HG02678 (cell line): ENCODE data around the gene RPN1.
"Not testable (repeated sequence)": the region's sequence is repeated elsewhere in the genome, so short reads cannot be mapped to it uniquely, and the experiment has no call there.

Experiments
- ATAC-seq: cut with Tn5 transposase; IDR thresholded peaks from one replicate; pipeline ENCODE4 v1.9.1; 2021; ENCODE audit warnings: mild to moderate bottlenecking, moderate library complexity; ENCODE audit not compliant: unreplicated experiment

Gene RPN1

GRCh38 chr3:128650096-128651050, at the start of gene RPN1:
RPN1 (minus strand) TSS chr3:128650818; CDS start chr3:128650800, 18 bp downstream.
- ATAC-seq: peak; percentile 95

GRCh38 chr3:128698211-128699047, 47.8 kb upstream of the RPN1 start:
- ATAC-seq: no peak

GRCh38 chr3:128697341-128697740, 46.7 kb upstream of the RPN1 start:
- ATAC-seq: no peak

DNA sequence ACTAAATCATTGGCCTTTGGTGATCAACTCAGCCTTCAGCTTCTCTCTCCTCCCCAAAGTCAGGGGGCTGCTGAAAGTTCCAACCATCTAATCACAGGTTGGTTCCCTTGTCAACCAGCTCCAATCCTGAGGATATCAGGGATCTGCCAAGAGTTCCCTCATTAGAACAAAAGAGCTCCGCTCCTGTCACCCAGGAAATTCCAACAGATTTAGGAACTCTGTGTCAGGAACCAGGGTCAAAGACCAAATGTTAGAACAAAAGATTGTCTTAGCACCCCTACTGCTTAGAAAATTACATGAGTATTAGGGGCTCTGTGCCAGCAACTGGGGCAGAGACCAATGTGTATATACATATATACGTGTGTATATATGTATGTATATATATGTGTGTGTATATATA, 43.1 kb upstream of the RPN1 start:
- no peak for ATAC-seq

DNA sequence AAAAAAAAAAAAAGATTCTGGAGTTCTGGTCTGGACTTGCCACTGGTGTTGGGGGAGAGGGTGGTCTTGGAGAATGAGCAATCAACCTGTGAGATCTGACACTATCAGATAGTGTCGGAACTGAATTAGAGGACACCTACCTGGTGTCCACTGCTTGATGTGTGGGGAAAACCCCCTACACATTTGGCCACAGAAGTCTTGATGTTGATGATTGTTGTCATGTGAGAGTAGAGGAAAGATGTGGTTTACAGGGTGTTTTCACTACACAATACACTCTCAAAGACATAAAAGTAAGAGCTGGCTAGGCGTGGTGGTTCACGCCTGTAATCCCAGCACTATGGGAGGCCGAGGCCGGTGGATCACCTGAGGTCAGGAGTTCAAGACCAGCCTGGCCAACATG, 38.4 kb upstream of the RPN1 start:
- no peak for ATAC-seq

GRCh38 chr3:128686465-128686864, 35.8 kb upstream of the RPN1 start:
- no peak for ATAC-seq

GRCh38 chr3:128684986-128685726, 34.5 kb upstream of the RPN1 start:
- ATAC-seq: no peak

- no peak for ATAC-seq
Observed at GRCh38 chr3:128683957-128684356, 33.3 kb upstream of the RPN1 start.

DNA sequence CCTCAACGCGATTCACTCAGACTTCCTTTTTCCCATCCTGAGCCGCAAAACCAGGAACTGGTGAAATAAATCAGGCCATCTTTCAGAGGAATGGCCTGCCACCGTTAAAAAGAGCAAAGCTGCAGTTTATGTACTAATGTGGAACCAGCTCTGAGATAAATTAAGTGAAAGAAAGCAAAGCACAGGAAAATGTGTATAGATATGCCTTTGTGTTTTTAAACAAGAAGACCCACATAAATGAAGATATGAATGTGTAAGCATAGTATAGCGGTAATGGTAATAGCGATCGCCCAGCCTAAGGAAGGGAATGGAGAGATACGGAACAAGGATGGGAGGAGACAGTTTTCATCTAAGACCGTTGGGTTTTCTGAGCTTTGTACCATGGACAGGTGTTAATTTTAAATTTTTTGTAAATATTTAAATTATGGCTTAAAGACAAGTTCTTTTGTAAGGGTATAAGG, 30.8 kb upstream of the RPN1 start:
- ATAC-seq: no peak

GRCh38 chr3:128680603-128681368, 30.2 kb upstream of the RPN1 start:
- ATAC-seq: peak; percentile 95

GRCh38 chr3:128679338-128679737, 28.7 kb upstream of the RPN1 start:
- ATAC-seq: no peak

DNA sequence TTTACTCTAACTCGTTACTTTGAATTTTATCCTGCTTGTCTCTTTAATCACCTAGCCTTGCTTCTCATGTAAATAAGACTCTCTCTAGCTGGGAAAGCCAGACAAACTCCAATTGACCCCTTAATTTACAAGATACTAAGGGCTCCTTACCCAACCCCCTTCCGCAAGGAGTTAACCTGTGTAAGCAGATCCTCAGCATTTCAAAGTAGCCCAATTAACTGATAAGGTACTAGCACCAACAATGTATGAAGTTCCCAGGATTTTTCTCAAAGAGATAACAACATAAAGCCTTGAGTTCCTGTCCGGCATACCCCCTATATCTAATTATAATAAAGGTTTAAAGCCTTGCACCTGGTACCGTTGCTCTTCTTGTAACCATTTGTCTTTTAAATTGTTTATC, 25.2 kb upstream of the RPN1 start:
- ATAC-seq: not testable (repeated sequence)

GRCh38 chr3:128674161-128674784, 23.7 kb upstream of the RPN1 start:
- no peak for ATAC-seq

DNA sequence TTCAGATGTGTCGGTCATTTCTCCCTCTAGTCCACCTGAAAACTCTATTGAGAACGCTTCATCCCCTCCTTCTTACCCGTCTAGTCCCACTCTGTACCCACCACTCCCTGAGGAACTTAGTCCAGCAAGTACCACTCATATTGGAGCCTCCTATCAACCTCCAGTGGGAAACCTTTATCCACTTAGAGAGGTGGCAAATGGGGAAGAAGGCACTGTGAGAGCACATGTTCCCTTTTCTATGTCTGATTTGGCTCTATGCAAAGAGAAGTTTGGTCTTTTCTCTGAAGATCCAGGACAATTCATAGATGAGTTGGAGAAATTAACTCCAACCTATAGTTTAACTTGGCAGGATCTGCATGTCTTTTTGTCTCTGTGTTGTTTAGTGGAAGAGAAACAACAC, 17.0 kb upstream of the RPN1 start:
- ATAC-seq: no peak

DNA sequence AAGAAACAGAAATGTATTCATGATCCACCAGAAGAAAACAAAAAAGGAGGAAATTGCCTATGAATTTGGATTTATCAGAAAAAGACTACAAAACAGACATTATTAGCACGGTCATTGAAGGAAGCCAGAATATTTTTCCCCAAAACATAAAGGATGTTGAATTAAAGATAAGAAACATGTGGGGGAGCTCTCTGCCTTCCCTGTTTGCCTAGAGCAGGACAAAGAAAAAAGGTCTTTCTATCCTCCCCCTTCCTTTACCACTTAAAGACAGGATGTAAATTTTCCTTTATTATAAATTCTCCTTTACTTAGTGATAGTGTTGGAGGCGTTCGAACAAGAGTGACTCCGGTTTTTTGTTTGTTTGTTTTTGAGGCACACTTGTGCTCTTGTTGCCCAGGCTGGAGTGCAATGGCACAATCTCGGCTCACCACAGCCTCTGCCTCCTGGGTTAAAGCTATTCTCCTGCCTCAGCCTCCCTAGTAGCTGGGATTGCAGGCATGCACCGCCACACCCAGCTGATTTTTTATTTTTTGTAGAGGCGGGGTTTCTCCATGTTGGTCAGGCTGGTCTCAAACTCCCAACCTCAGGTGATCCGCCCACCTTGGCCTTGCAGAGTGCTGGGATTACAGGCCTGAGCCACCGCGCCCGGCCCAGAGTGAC, 14.9 kb upstream of the RPN1 start:
- no peak for ATAC-seq

- no peak for ATAC-seq
Observed at GRCh38 chr3:128663151-128663550, 12.5 kb upstream of the RPN1 start.

- no peak for ATAC-seq
Observed at GRCh38 chr3:128655531-128655930, 4.9 kb upstream of the RPN1 start.

DNA sequence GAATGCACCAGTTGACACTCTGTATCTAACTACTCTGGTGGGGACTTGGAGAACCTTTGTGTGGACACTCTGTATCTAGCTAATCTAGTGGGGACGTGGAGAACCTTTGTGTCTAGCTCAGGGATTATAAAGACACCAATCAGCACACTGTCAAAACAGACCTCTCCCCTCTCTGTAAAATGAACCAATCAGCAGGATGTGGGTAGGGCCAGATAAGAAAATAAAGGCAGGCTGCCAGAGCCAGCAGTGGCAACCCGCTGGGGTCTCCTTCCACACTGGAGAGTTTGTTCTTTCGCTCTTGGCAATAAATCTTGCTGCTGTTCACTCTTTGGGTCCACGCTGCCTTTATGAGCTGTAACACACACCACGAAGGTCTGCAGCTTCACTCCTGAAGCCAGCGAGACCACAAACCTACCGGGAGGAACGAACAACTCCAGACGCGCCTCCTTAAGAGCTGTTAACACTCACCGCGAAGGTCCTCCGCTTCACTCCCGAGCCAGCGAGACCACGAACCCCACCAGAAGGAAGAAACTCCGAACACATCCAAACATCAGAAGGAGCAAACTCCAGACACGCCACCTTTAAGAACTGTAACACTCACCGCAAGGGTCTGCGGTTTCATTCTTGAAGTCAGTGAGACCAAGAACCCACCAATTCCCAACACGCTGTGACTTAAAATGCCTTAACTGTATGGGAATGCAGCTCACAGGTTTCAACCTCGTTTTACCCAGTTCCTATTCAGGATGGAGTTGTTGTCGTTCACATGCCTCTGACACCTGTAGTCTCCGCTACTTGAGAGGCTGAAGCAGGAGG, 3.6 kb upstream of the RPN1 start:
- ATAC-seq: not testable (repeated sequence)
